HepG2 (cell line): ENCODE measurements around the gene TNFAIP2. TPM values are rescaled to one million over a fixed set of nuclear protein-coding genes. Genes with fewer than 3 reads are reported as not detected.

ENCODE experiments used
- GATAD1 ChIP-seq: IDR thresholded peaks from 2 replicates; pipeline ENCODE4 v1.6.1; 2016; ENCODE audit warnings: missing genetic modification reagents, missing compliant biosample characterization
- GZF1 ChIP-seq: sonication (generic); formaldehyde crosslinking; IDR thresholded peaks from 2 replicates; pipeline ENCODE4 v1.5.1; 2020; ENCODE audit warnings: mild to moderate bottlenecking, missing genetic modification reagents
- KDM2A ChIP-seq: sonication (generic); formaldehyde crosslinking; IDR thresholded peaks from 2 replicates; pipeline ENCODE4 v1.4.0; 2020; ENCODE audit warnings: low read depth, missing genetic modification reagents, borderline replicate concordance
- MTF1 ChIP-seq: sonication (generic); formaldehyde crosslinking; IDR thresholded peaks from 2 replicates; pipeline ENCODE4 v1.5.0; 2020; ENCODE audit warnings: missing genetic modification reagents
- SETDB1 ChIP-seq: sonication (generic); formaldehyde crosslinking; IDR thresholded peaks from 2 replicates; pipeline ENCODE4 v1.5.1; 2020; ENCODE audit warnings: missing genetic modification reagents, mild to moderate bottlenecking, borderline replicate concordance
- SOX6 ChIP-seq, 2 experiments: fragments of 450-650 bp in 1 of 2; sonication (generic) in 1 of 2; formaldehyde crosslinking in 1 of 2; IDR thresholded peaks; 2 replicates each; pipeline versions ENCODE4 v1.4.0 to v1.6.1; 2017 to 2020; ENCODE audit warnings: antibody characterized with exemption in 1 of 2, mild to moderate bottlenecking in 1 of 2, missing genetic modification reagents in 1 of 2
- TAF1 ChIP-seq: sonication (generic); formaldehyde crosslinking; IDR thresholded peaks from 2 replicates; pipeline ENCODE4 v1.4.0; 2020; ENCODE audit warnings: missing genetic modification reagents
- ZBTB44 ChIP-seq: sonication (generic); formaldehyde crosslinking; IDR thresholded peaks from 2 replicates; pipeline ENCODE4 v1.4.0; 2020; ENCODE audit warnings: missing genetic modification reagents
- ZNF138 ChIP-seq: sonication (generic); formaldehyde crosslinking; IDR thresholded peaks from 2 replicates; pipeline ENCODE4 v1.5.0; 2020; ENCODE audit warnings: mild to moderate bottlenecking, low read depth, missing genetic modification reagents
- ZNF160 ChIP-seq: sonication (generic); formaldehyde crosslinking; IDR thresholded peaks from 2 replicates; pipeline ENCODE4 v1.8.0; 2022; ENCODE audit warnings: mild to moderate bottlenecking, inconsistent platforms, missing genetic modification reagents
- ZNF256 ChIP-seq: sonication (generic); formaldehyde crosslinking; conservative IDR thresholded peaks from 2 replicates; pipeline ENCODE4 v1.4.0; 2020; ENCODE audit warnings: missing genetic modification reagents
- ZNF292 ChIP-seq: sonication (generic); formaldehyde crosslinking; IDR thresholded peaks from 2 replicates; pipeline ENCODE4 v1.8.1; 2022; ENCODE audit warnings: mild to moderate bottlenecking, low read depth, missing genetic modification reagents, borderline replicate concordance
- ZNF501 ChIP-seq: sonication (generic); formaldehyde crosslinking; IDR thresholded peaks from 2 replicates; pipeline ENCODE4 v1.5.1; 2020; ENCODE audit warnings: mild to moderate bottlenecking, moderate library complexity, missing genetic modification reagents
- ZNF547 ChIP-seq: sonication (generic); formaldehyde crosslinking; IDR thresholded peaks from 2 replicates; pipeline ENCODE4 v1.5.1; 2020; ENCODE audit warnings: mild to moderate bottlenecking, missing genetic modification reagents
- ZNF598 ChIP-seq: sonication (generic); formaldehyde crosslinking; IDR thresholded peaks from 2 replicates; pipeline ENCODE4 v1.5.1; 2020; ENCODE audit warnings: mild to moderate bottlenecking, missing genetic modification reagents, borderline replicate concordance
- ZNF646 ChIP-seq: sonication (generic); formaldehyde crosslinking; IDR thresholded peaks from 2 replicates; pipeline ENCODE4 v1.9.0; 2021; ENCODE audit warnings: mild to moderate bottlenecking, missing genetic modification reagents
- ZNF746 ChIP-seq: sonication (generic); formaldehyde crosslinking; IDR thresholded peaks from 2 replicates; pipeline ENCODE4 v1.8.0; 2022; ENCODE audit warnings: mild to moderate bottlenecking, missing genetic modification reagents
- polyA plus RNA-seq, 8 experiments: library from polyadenylated mRNA; depleted of rRNA in 3 of 8; stranded (reverse) in 7 of 8; unstranded in 1 of 8; fragments of >200 nt; fragmentation: Illumina TruSeq in 4 of 8; extraction: Trizol in 4 of 8; gene quantifications; 2 replicates each; pipeline versions ENCODE4 v1.2.1 to v1.2.3, GENCODE V29; 2011 to 2016; ENCODE audit warnings: low read depth in 4 of 8, missing spikeins in 1 of 8, mixed read lengths in 1 of 8; ENCODE audit not compliant: insufficient read depth in 1 of 8
- total RNA-seq, 5 experiments: library from RNA; depleted of rRNA; stranded (reverse); fragments of >200 nt; fragmentation: Illumina TruSeq; extraction: Trizol; gene quantifications; 2 replicates each; pipeline ENCODE4 v1.2.3, GENCODE V29; 2016; ENCODE audit warnings: low read depth in 1 of 5

TNFAIP2 gene
- total and polyA plus RNA-seq, 2 of the 13 experiments (the other 11 are each of a cell fraction or from before 2014, with no cell fraction given), result 0.46 to 1.5 TPM

GRCh38 chr14:103104654-103105452 is 18.4 kb upstream of the TNFAIP2 start (continued):
- TF ChIP-seq KDM2A (CRISPR knock-in tag), result peak; percentile 70
- peak; percentile 33 for TF ChIP-seq ZNF746 (CRISPR knock-in tag)
- no peak for TF ChIP-seq MTF1 (CRISPR knock-in tag)
- no peak for TF ChIP-seq TAF1 (CRISPR knock-in tag)
- 0 out of 2 replicates have a peak, but pooled peaks have one; percentile 75 for TF ChIP-seq ZNF160
- TF ChIP-seq ZNF501 (CRISPR knock-in tag), result peak; percentile 75
- TF ChIP-seq ZBTB44, result no peak
- no peak; the same call in 1 of the 2 replicates for TF ChIP-seq GZF1 (CRISPR knock-in tag)
- TF ChIP-seq ZNF292 (CRISPR knock-in tag), result 0 out of 2 replicates have a peak, but pooled peaks have one; percentile 5
- TF ChIP-seq SOX6 (IDR thresholded peaks at IDR 0.05), result no peak
- peak; percentile 17 for TF ChIP-seq SOX6 (CRISPR knock-in tag; IDR thresholded peaks at IDR 0.05)
- peak; percentile 96 for TF ChIP-seq ZNF646 (CRISPR knock-in tag)
- 0 out of 2 replicates have a peak, but pooled peaks have one; percentile 30 for TF ChIP-seq GATAD1
- 0 out of 2 replicates have a peak, but pooled peaks have one; percentile 24 for TF ChIP-seq ZNF598
- TF ChIP-seq ZNF138, result no peak; the same call in 1 of the 2 replicates
- TF ChIP-seq ZNF256 (CRISPR knock-in tag), result no peak
- TF ChIP-seq ZNF547 (CRISPR knock-in tag), result peak; percentile 27; the same call in 1 of the 2 replicates
- TF ChIP-seq SETDB1 (CRISPR knock-in tag), result no peak
